ENCODE data around the gene ARHGEF12.

ARHGEF12 gene

GRCh38 chr11:120505801-120506425 is 169.7 kb downstream of the ARHGEF12 start:
- Histone ChIP-seq H3K9me3 (ENCODE audit: low read depth, low read length) (no peaks in the 10 kb centered on the region), H3K4me3 (no peak overlapping the region), H3K27ac (no peak overlapping the region), H3K36me3 (ENCODE audit: insufficient read depth, low read length) (no peaks in the 10 kb centered on the region), H3K9ac (ENCODE audit: insufficient read length) (no peak overlapping the region)
- TF ChIP-seq EZH2 (IDR thresholded peaks at IDR 0.05) (no peak), POLR2AphosphoS5 (IDR thresholded peaks at IDR 0.05; ENCODE audit: borderline replicate concordance, low read depth, low read length) (no peak), FOXP2 (optimal IDR thresholded peaks at IDR 0.05; ENCODE audit: control extremely low read depth, extremely low read length, insufficient read depth) (no peak)
- no peak for DNase-seq (ENCODE audit: low read depth, low spot score)

- TF ChIP-seq EZH2 (IDR thresholded peaks at IDR 0.05) = no peak
- no peak for TF ChIP-seq FOXP2 (optimal IDR thresholded peaks at IDR 0.05; ENCODE audit: control extremely low read depth, extremely low read length, insufficient read depth)
- no peak for TF ChIP-seq POLR2AphosphoS5 (IDR thresholded peaks at IDR 0.05; ENCODE audit: borderline replicate concordance, low read depth, low read length)
- no peaks in the 10 kb centered on the region for H3K9me3 ChIP-seq (ENCODE audit: low read depth, low read length)
- no peak for DNase-seq (ENCODE audit: low read depth, low spot score)
- no peak overlapping the region for H3K4me3 ChIP-seq
- no peak overlapping the region for H3K27ac ChIP-seq
- no peaks in the 10 kb centered on the region for H3K36me3 ChIP-seq (ENCODE audit: insufficient read depth, low read length)
- no peak overlapping the region for H3K9ac ChIP-seq (ENCODE audit: insufficient read length)
Observed at GRCh38 chr11:120509346-120510053, 173.3 kb downstream of the ARHGEF12 start.

- TF ChIP-seq EZH2 (IDR thresholded peaks at IDR 0.05) (no peak), POLR2AphosphoS5 (IDR thresholded peaks at IDR 0.05; ENCODE audit: borderline replicate concordance, low read depth, low read length) (no peak), FOXP2 (optimal IDR thresholded peaks at IDR 0.05; ENCODE audit: control extremely low read depth, extremely low read length, insufficient read depth) (no peak)
- DNase-seq (ENCODE audit: low read depth, low spot score) = no peak
Observed at GRCh38 chr11:120510406-120511115, 174.3 kb downstream of the ARHGEF12 start.

GRCh38 chr11:120511116-120511819 is 175.1 kb downstream of the ARHGEF12 start, which contains the start of gene GRIK4:
Gene GRIK4, plus strand, starts transcription at chr11:120511748. Its CDS starts 148,571 bp downstream, at chr11:120660319.
- TF ChIP-seq FOXP2 (optimal IDR thresholded peaks at IDR 0.05; ENCODE audit: control extremely low read depth, extremely low read length, insufficient read depth) (no peak), EZH2 (IDR thresholded peaks at IDR 0.05) (no peak), POLR2AphosphoS5 (IDR thresholded peaks at IDR 0.05; ENCODE audit: borderline replicate concordance, low read depth, low read length) (no peak)
- Histone ChIP-seq H3K9me3 (ENCODE audit: low read depth, low read length) (no peaks in the 10 kb centered on the region), H3K36me3 (ENCODE audit: insufficient read depth, low read length) (no peaks in the 10 kb centered on the region), H3K4me3 (peak within 1 kb of the TSS; percentile 57), H3K9ac (ENCODE audit: insufficient read length) (no peak within 1 kb of the TSS), H3K27ac (no peak within 1 kb of the TSS)
- no peak for DNase-seq (ENCODE audit: low read depth, low spot score)

More at GRCh38 chr11:120510406-120511115, 174.3 kb downstream of the ARHGEF12 start:
- Histone ChIP-seq H3K9ac (ENCODE audit: insufficient read length) (no peak overlapping the region), H3K36me3 (ENCODE audit: insufficient read depth, low read length) (no peaks in the 10 kb centered on the region), H3K27ac (no peak overlapping the region), H3K9me3 (ENCODE audit: low read depth, low read length) (no peaks in the 10 kb centered on the region), H3K4me3 (no peak overlapping the region; the same call in 1 of the 2 replicates)

- DNase-seq (ENCODE audit: low read depth, low spot score) = no peak
- H3K36me3 ChIP-seq (ENCODE audit: insufficient read depth, low read length) = no peaks in the 10 kb centered on the region
- H3K4me3 ChIP-seq = no peak overlapping the region
- H3K9ac ChIP-seq (ENCODE audit: insufficient read length) = no peak overlapping the region
- H3K9me3 ChIP-seq (ENCODE audit: low read depth, low read length) = no peaks in the 10 kb centered on the region
- TF ChIP-seq POLR2AphosphoS5 (IDR thresholded peaks at IDR 0.05; ENCODE audit: borderline replicate concordance, low read depth, low read length) = no peak
- no peak for TF ChIP-seq FOXP2 (optimal IDR thresholded peaks at IDR 0.05; ENCODE audit: control extremely low read depth, extremely low read length, insufficient read depth)
- TF ChIP-seq EZH2 (IDR thresholded peaks at IDR 0.05) = no peak
- no peak overlapping the region for H3K27ac ChIP-seq
Observed at GRCh38 chr11:120511820-120512738, 175.9 kb downstream of the ARHGEF12 start.

- DNase-seq (ENCODE audit: low read depth, low spot score) = no peak
- Histone ChIP-seq H3K9ac (ENCODE audit: insufficient read length) (no peak overlapping the region), H3K36me3 (ENCODE audit: insufficient read depth, low read length) (no peaks in the 10 kb centered on the region), H3K27ac (no peak overlapping the region), H3K9me3 (ENCODE audit: low read depth, low read length) (no peaks in the 10 kb centered on the region), H3K4me3 (no peak overlapping the region)
- TF ChIP-seq FOXP2 (optimal IDR thresholded peaks at IDR 0.05; ENCODE audit: control extremely low read depth, extremely low read length, insufficient read depth) (no peak), POLR2AphosphoS5 (IDR thresholded peaks at IDR 0.05; ENCODE audit: borderline replicate concordance, low read depth, low read length) (no peak), EZH2 (IDR thresholded peaks at IDR 0.05) (no peak)
Observed at GRCh38 chr11:120512739-120513435, 176.7 kb downstream of the ARHGEF12 start.

Measured in SK-N-MC (cell line).